Hepatocyte (in vitro differentiated cells): ENCODE results near the gene ADH4. TPM values are rescaled to one million over a fixed set of nuclear protein-coding genes. Genes with fewer than 3 reads are reported as not detected.

Source experiments
- DNase-seq: peaks from one replicate; pipeline ENCODE4 v3.0.0-alpha.2; 2016; ENCODE audit warnings: low spot score
- H2AFZ ChIP-seq: fragments of 200-600 bp; sonication (generic); 2 replicates; pipeline ENCODE4 v1.6.0; 2016; ENCODE audit warnings: antibody characterized with exemption, mild to moderate bottlenecking
- H3K27ac ChIP-seq: fragments of 200-600 bp; sonication (generic); 2 replicates; pipeline ENCODE4 v1.5.1; 2016; ENCODE audit warnings: mild to moderate bottlenecking
- H3K27me3 ChIP-seq: fragments of 200-600 bp; sonication (generic); 2 replicates; pipeline ENCODE4 v1.6.1; 2016
- H3K36me3 ChIP-seq: fragments of 200-600 bp; sonication (generic); replicated peaks from 2 replicates; pipeline ENCODE4 v1.5.1; 2016; ENCODE audit warnings: low read depth; ENCODE audit not compliant: insufficient read depth
- H3K4me1 ChIP-seq: fragments of 200-600 bp; sonication (generic); 2 replicates; pipeline ENCODE4 v1.5.1; 2016; ENCODE audit warnings: mild to moderate bottlenecking, moderate library complexity; ENCODE audit not compliant: insufficient read depth
- H3K4me2 ChIP-seq: fragments of 200-600 bp; sonication (generic); 2 replicates; pipeline ENCODE4 v1.6.0; 2016
- H3K4me3 ChIP-seq: fragments of 200-600 bp; sonication (generic); 2 replicates; pipeline ENCODE4 v1.5.1; 2016; ENCODE audit warnings: mild to moderate bottlenecking
- H3K79me2 ChIP-seq: fragments of 200-600 bp; sonication (generic); 2 replicates; pipeline ENCODE4 v1.6.0; 2017; ENCODE audit warnings: mild to moderate bottlenecking
- H3K9me2 ChIP-seq: fragments of 200-600 bp; sonication (generic); replicated peaks from 2 replicates; pipeline ENCODE4 v1.6.0; 2017; ENCODE audit warnings: mild to moderate bottlenecking; ENCODE audit not compliant: insufficient read depth
- H3K9me3 ChIP-seq: fragments of 200-600 bp; sonication (generic); 2 replicates; pipeline ENCODE4 v1.5.1; 2016; ENCODE audit warnings: low read depth, mild to moderate bottlenecking
- H4K20me1 ChIP-seq: fragments of 200-600 bp; sonication (generic); 2 replicates; pipeline ENCODE4 v1.6.0; 2016; ENCODE audit warnings: mild to moderate bottlenecking; ENCODE audit not compliant: insufficient read depth, poor library complexity, severe bottlenecking
- EZH2 ChIP-seq: fragments of 200-600 bp; sonication (generic); IDR thresholded peaks from 2 replicates; pipeline ENCODE4 v1.6.1; 2016; ENCODE audit warnings: antibody characterized with exemption, mild to moderate bottlenecking, borderline replicate concordance
- EZH2phosphoT487 ChIP-seq: fragments of 200-600 bp; sonication (generic); IDR thresholded peaks from one replicate; pipeline ENCODE4 v1.6.1; 2018; ENCODE audit warnings: antibody characterized with exemption, mild to moderate bottlenecking, low read depth, moderate library complexity; ENCODE audit not compliant: unreplicated experiment, severe bottlenecking
- WGBS: methylation state at CpG from one replicate; pipeline ENCODE4 v1.1.6; 2016; ENCODE audit warnings: low lambda C conversion rate; ENCODE audit errors: missing lambda C conversion rate; 5-methylcytosine and 5-hydroxymethylcytosine counted together
- polyA plus RNA-seq: library from polyadenylated mRNA; unstranded; fragments of >200 nt; fragmentation: Nextera tagmentation; extraction: Ambion mirVana; gene quantifications from 2 replicates; pipeline ENCODE4 v1.2.1, GENCODE V29; 2016
- total RNA-seq: library from RNA; depleted of rRNA; stranded (reverse); fragments of >200 nt; gene quantifications from 2 replicates; pipeline ENCODE4 v1.2.3, GENCODE V29; 2014
- TF ChIP-seq, protein P1 (sequence below): fragments of 200-600 bp; sonication (generic); IDR thresholded peaks from 2 replicates; pipeline ENCODE4 v1.5.1; 2016; ENCODE audit warnings: antibody characterized with exemption, mild to moderate bottlenecking; ENCODE audit not compliant: poor library complexity

ADH4 gene
- total and polyA plus RNA-seq, 2 experiments from 2014 or later, result 11.0 to 23.5 TPM

DNA sequence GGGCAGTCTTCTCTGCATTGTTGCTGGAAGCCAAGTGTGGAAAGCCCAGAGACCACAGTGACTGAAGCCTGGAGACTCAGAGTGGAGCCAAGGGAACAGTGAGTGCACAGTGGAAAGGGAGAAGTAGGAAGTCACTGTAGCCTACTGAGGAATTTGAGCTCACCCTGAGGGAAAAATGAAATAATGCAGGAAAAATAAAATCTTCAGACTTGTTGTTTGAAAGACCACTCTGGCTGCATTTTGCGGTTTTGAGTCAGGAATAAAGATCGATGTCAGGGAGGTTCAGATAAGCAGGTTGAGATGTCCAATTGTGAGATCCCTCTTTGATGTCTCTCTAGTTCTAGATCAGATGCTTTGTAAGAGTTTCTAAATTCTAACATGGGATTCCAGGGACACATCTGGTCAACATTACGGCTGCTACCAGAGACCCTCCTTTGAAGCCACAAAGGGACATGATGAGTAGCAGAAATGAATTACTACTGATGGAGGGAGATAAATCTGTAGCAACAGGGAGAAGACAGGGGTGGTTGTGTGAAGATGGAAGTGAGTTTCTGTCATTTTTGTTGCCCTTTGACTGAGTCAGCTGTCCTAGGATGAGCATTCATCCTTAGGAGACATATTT is 8.4 kb downstream of the ADH4 start:
- no peak overlapping the region for H3K27ac ChIP-seq
- WGBS, result 49% methylated on average over 3 of the region's 3 CpGs
- TF ChIP-seq EZH2, result no peak
- TF ChIP-seq EZH2phosphoT487, result no peak
- TF ChIP-seq, protein P1, sequence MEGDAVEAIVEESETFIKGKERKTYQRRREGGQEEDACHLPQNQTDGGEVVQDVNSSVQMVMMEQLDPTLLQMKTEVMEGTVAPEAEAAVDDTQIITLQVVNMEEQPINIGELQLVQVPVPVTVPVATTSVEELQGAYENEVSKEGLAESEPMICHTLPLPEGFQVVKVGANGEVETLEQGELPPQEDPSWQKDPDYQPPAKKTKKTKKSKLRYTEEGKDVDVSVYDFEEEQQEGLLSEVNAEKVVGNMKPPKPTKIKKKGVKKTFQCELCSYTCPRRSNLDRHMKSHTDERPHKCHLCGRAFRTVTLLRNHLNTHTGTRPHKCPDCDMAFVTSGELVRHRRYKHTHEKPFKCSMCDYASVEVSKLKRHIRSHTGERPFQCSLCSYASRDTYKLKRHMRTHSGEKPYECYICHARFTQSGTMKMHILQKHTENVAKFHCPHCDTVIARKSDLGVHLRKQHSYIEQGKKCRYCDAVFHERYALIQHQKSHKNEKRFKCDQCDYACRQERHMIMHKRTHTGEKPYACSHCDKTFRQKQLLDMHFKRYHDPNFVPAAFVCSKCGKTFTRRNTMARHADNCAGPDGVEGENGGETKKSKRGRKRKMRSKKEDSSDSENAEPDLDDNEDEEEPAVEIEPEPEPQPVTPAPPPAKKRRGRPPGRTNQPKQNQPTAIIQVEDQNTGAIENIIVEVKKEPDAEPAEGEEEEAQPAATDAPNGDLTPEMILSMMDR, result no peak
- no peaks in the 10 kb centered on the region for H3K4me1 ChIP-seq
- no peaks in the 10 kb centered on the region for H4K20me1 ChIP-seq
- no peaks in the 10 kb centered on the region for H3K36me3 ChIP-seq
- H3K9me2 ChIP-seq, result no peaks in the 10 kb centered on the region
- no peak overlapping the region for H2AFZ ChIP-seq
- H3K4me2 ChIP-seq, result no peak overlapping the region
- H3K27me3 ChIP-seq, result no peaks in the 10 kb centered on the region
- no peaks in the 10 kb centered on the region for H3K79me2 ChIP-seq
- H3K4me3 ChIP-seq, result no peak overlapping the region
- H3K9me3 ChIP-seq, result no peaks in the 10 kb centered on the region
- DNase-seq, result no peak

GRCh38 chr4:99134586-99134985 is 9.5 kb downstream of the ADH4 start:
- Histone ChIP-seq H3K27me3 (no peaks in the 10 kb centered on the region), H2AFZ (no peak overlapping the region), H3K4me1 (no peaks in the 10 kb centered on the region), H3K27ac (no peak overlapping the region), H3K4me3 (no peak overlapping the region), H3K9me2 (no peaks in the 10 kb centered on the region), H3K36me3 (no peaks in the 10 kb centered on the region), H3K79me2 (no peaks in the 10 kb centered on the region), H3K4me2 (no peak overlapping the region), H3K9me3 (no peaks in the 10 kb centered on the region), H4K20me1 (no peaks in the 10 kb centered on the region)
- TF ChIP-seq, protein P1, result no peak
- TF ChIP-seq EZH2phosphoT487 (no peak), EZH2 (no peak)
- no peak for DNase-seq
- 87% methylated on average over 3 of the region's 3 CpGs for WGBS

- no peak overlapping the region for H2AFZ ChIP-seq
- H3K36me3 ChIP-seq, result no peaks in the 10 kb centered on the region
- no peaks in the 10 kb centered on the region for H3K9me2 ChIP-seq
- no peaks in the 10 kb centered on the region for H3K9me3 ChIP-seq
- no peak overlapping the region for H3K4me3 ChIP-seq
- 44% methylated on average over 2 of the region's 2 CpGs for WGBS
- no peak for DNase-seq
- no peaks in the 10 kb centered on the region for H3K79me2 ChIP-seq
- no peaks in the 10 kb centered on the region for H4K20me1 ChIP-seq
- H3K4me1 ChIP-seq, result no peaks in the 10 kb centered on the region
- H3K27ac ChIP-seq, result no peak overlapping the region
- no peaks in the 10 kb centered on the region for H3K27me3 ChIP-seq
- no peak for TF ChIP-seq EZH2
- no peak overlapping the region for H3K4me2 ChIP-seq
Measured at GRCh38 chr4:99131378-99131777, 12.7 kb downstream of the ADH4 start.

DNA sequence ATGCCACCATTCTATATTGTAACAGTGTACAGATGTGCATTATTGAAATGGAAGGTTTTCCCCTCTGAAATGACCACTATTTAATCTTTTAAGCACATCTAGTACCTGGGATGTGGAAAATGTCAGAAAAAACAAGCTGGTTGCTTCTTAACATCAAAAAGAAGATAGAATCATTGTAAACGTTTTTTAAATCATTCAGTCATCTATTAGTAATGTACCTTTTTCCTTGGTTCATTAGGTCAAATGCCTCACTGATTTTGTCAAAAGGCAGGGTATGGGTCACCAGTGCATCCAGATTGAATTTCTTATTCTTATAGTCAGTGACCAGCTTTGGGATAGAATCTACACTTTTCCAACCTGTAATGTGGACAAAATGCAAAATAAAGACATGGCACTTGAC is 17.7 kb downstream of the ADH4 start:
- WGBS, result 73% methylated on average over 1 of the region's 1 CpG
- TF ChIP-seq EZH2phosphoT487 (no peak), EZH2 (no peak)
- TF ChIP-seq, protein P1, result no peak

More for the DNA sequence above, 17.7 kb downstream of the ADH4 start:
- H3K27me3 ChIP-seq, result no peaks in the 10 kb centered on the region
- no peaks in the 10 kb centered on the region for H3K79me2 ChIP-seq
- no peak overlapping the region for H3K4me2 ChIP-seq
- H3K9me2 ChIP-seq, result no peaks in the 10 kb centered on the region
- H4K20me1 ChIP-seq, result no peaks in the 10 kb centered on the region
- H3K9me3 ChIP-seq, result no peaks in the 10 kb centered on the region
- no peak overlapping the region for H3K27ac ChIP-seq
- no peak overlapping the region for H3K4me3 ChIP-seq
- DNase-seq, result no peak
- no peaks in the 10 kb centered on the region for H3K36me3 ChIP-seq
- no peak overlapping the region for H2AFZ ChIP-seq
- no peaks in the 10 kb centered on the region for H3K4me1 ChIP-seq
